Stimulated activated CD8-positive, alpha-beta memory T cell treated with anti-CD3 and anti-CD28 coated beads, Interleukin-15, amount 100 ng/mL, for 24 hours (primary cell): ENCODE results near the gene ATP6V0D1.

Experiments
- DNase-seq: peaks from one replicate; pipeline ENCODE4 v3.0.0-alpha.2; 2020; ENCODE audit warnings: low read depth

Gene ATP6V0D1

DNA sequence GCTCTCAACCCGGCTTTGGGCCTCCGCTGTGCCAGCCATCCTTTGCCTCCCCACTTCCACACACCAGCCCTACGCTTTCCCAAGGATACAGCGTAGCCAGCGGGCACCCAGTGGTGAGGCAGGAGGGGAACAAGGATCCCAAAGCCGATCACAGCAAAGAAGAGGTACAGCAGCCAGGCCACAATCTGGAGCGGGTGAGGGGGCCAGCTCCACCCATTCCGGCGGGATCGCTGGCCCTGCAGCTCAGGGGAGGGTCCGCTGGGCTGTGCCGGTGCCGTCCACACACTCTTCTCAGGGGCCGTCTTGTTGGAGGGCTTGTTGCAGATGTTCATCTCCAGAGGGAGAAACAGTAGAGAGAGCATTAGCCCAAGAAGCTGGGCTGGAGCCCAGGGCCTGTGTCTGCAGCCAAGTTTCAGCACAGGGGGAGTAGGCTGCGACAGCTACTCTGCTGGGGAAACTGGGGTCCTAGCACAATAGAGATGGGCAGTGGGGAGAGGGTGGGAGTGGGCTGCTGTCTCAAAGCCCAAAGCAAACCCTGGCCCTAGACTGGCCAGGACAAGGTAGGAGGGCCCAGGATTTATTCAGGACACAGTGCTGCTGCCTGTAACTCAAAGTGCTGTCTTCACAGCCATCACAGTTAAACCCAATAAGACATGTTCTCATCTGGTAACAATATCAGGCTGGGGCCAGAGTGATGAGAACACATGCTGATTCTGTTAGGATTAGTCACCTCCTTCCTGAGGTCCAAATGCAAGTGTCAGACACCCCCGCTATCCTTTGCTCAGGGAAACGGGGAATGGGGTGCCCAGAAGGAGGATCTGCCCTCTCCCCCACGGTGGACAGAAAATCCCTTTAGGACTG, 74.6 kb downstream of the ATP6V0D1 start:
- DNase-seq: no peak

DNA sequence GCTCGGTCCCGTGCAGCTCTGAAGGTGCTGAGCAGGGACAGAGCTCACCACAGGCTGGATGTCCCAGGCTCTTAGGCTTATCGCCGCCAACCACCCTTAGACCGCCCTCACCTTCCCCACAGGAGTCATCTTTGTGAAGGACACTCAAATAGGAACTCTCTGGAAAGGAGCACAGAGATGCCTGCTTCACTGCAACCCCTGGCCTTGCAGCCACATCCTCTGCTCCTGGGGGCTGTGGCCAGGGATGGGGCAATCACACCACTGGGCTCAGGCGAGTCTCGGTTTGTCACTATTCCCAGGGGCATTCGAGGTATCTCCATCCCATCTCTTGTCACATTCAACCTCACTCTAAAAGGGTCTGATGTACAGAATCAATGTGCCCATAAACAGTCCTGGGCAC, 75.6 kb downstream of the ATP6V0D1 start:
- DNase-seq: no peak

DNA sequence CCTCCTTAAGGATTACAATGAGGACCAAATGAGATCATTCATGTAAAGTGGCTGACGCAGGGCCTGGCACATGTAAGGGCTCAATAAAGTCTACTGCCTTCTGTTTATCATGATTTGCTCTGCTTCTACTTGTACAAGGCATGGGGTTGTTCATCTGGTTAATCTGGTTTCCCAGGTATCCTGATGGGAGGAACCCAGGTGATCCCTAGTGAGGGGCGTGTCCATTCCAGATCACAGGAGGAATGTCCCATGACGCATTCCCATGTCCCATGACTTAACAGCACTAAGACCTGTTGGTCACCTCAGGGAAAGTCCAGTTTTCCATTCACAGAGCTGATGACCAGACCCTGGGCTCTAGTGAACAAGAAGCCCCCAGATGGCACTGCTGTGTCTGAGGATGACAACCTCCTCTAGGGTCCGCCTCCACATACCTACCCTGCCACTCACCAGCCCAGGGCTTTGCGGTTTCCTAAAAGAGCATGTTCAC, 76.2 kb downstream of the ATP6V0D1 start:
- no peak for DNase-seq

DNA sequence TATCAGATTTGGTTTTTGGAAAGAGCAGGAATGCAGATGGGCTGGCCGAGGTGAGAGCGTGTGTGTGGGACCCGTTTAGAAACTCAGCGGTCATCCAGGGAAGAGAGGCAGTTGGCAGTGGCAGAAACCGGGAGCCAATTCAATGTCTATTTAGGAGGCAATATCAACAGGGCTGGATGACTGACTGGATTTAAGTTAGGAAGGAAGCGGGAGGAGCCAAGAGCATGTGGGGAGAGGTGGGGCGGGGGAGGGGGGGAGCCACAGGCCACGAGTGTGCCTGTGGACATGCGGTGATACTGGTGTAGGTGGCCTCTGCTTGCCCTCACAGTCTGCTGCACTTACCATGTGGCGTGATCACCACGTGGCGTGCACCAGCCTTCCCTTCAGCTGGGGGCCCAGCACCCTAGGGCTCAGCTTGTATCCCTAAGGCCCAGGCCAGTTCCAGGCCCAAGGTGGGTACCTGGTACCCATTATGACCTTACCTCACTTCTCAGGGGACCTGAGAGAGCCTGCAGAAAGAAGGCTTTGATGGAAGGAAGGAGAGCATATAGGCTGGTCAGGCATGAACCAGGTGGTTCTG, 76.9 kb downstream of the ATP6V0D1 start:
- DNase-seq: no peak

DNA sequence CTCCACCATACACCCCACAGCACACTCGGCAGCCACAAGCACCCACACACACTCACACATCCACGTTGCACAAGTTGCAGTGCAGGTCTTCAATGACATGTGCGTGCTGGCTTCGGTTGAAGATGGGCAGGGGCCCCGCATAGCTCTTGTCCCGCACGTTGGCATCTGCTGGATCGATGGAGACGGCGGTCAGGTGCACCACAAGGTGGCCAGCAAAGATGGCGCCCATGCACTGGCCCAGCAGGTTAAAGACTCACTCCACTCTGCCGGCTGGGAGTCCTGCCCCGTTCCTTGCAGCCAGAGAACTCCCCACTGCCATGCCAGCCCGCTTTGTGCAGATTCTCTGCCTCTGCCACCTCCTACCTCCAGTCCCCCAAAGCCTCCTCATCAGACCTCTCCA, 80.1 kb downstream of the ATP6V0D1 start:
- no peak for DNase-seq

DNA sequence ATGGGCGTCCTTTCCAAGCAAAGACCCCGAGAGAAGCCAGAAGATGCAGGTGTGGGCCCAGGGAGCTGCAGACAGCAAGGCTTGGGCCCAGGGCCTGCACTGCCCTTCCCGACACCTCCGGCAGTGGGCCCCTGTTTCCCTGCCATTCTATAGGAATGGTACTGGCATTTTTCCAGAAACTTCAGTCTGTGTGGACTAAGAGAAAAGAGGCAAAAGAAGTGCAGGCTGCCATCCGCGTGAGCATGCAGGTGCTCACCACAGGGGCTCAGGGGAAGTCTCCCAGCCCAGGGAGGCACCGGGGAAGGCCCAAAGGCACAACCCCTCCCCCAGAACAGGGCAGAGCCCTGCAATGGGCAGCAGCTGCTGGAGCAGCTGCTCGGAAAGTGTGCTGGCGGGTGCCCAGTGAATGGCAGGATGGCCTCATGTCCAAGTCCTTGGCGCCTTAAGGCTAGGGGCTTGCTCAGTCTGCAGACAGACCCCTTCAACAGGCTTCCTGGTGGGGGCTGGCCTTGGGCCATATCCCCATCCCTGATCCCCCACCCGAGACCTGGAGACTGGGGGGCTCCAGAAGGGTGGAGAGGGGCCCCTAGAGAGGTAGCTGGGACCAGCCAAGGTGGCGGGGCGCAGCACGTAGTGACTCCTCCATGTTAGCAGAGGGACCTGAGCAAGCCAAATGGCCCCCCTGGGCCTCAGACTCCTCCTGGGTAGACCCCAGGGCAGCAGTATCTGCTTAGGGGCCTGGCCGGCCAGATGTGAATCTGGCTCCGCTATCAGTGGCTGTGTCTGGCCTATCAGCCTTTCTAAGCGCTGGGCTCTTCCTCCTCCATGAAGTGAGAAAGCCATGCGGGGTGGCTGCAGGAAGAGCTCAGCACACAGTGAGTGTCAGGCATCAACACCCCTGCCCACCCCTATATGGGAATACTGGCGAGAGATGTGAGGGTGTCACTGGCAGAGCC, 80.9 kb downstream of the ATP6V0D1 start:
- DNase-seq: no peak

DNA sequence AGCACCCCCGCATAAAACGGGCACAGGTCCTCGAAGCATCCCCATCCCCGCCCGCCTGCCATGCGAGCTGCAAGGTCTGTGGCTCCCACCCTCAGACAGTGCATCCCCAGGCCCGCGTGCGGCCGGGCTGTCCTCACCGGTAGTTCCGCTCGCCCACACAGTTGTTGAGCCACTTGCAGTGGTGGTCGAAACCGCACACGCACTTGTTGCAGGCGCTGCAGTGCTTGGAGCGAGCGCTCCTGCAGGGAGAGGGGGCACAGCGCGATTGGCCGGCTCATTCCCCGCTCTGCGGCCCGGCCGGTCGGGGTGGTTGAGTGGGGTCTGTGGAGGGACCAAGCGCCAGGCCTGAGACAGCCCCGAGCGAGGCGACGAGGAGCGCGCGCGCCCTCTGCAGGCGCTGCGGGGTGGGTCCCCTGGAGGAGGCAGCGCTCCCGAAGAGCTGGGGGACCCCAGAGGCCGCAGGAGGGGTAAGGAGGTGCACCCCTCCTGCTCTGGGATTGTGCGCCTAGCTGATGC, 81.7 kb downstream of the ATP6V0D1 start:
- DNase-seq: peak; percentile 35

DNA sequence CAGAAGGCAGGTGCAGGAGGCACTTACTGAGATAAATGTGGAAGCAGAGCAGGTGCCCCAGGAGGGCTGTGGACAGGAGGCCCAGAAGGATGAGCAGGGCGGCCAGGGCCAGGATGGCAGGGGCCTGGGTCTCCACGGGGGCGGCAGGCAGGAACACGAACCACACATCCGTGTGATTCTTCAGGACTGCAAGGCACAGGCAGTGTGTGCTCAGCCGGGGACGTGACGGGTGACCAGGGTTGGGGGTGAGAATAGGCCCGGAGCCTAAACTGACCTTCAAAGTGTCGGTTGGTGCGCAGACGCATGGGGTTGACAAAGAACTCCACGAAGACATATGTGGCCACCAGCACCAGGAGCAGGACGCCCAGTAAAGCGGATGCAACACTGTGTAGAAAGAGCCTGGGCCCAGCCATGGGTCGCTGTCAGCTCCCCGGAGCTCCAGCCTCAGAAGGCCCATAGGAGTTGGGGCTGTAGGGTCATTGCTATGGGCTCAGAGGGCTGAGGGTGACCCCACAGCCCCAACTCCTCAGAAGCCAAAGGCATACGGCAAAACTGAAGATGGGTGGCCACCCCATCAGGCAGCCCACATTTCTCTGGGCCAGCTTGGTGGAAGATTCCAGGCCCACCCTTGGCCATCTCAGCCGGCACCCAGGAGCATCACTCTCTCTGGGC, 82.3 kb downstream of the ATP6V0D1 start:
- DNase-seq: no peak

DNA sequence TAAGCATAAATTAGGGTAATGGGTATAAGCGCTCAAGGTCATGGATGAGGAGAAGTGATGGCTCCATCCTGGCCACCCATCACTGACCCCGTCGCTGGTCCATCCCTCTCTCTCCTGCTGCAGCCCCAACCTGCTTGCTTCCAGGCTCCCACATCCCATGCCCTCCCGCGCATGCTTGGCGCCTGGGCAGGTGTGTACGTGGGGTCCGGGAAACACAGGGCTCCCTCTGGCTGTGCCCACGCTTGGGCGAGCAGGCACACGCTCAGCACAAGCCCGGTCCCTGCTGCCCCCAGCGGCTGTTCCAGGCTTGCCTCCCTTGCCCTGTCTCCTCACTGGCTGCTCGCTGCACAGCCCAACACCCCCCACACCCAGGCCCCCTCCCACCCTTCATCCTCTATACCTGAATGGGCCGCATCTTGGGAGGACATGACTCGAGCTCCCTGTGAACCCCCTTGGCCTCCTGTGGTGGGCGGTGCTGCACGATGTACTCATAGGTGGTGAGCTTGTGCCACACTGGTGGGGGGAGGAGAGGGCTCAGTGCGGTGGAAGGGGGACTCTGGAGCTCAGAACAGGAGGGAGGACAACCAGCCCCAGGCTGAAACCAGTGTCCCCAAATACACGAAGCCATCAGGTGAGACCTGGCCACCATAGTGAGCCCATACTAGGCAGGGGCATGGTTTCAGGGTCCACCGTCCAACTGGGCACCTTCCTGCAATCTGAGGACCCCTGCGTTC, 83.0 kb downstream of the ATP6V0D1 start:
- DNase-seq: no peak

DNA sequence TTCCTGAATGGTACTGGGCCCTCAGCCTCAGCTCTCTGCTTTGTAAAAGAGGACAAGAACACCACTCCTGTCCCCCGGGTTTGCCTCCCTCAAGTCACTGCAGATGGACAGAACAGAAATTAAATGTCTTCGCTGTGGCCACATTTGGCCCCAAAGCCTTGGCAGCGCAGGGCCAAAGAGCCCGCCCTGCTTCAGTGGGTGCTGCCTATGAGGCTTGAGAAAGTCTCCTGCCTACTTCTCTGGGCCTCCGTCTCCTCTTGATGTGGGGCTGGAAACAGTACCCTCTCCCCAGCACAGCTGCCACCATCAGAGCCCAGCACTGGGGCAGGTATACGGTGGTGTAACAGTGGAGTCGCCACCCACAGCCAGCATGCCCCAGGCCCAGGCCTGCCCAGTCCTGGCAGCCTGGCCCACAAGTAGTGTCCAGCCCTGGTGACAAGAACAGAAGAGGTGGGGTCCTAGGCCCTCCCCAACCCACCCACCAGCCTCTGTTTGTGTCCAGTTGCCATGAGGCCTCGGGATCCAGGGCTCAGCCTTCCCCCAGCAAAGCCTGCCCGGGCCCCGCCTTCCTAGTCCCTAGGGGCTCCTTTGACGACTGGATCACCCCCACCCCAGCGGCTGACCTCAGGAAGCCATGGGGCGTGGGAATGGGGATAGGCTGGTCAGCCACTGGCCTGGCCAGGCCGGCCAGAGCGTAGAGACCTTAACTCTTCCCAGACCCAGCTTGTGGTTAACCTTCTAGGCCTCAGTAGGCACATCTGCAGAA, 83.7 kb downstream of the ATP6V0D1 start:
- no peak for DNase-seq

DNA sequence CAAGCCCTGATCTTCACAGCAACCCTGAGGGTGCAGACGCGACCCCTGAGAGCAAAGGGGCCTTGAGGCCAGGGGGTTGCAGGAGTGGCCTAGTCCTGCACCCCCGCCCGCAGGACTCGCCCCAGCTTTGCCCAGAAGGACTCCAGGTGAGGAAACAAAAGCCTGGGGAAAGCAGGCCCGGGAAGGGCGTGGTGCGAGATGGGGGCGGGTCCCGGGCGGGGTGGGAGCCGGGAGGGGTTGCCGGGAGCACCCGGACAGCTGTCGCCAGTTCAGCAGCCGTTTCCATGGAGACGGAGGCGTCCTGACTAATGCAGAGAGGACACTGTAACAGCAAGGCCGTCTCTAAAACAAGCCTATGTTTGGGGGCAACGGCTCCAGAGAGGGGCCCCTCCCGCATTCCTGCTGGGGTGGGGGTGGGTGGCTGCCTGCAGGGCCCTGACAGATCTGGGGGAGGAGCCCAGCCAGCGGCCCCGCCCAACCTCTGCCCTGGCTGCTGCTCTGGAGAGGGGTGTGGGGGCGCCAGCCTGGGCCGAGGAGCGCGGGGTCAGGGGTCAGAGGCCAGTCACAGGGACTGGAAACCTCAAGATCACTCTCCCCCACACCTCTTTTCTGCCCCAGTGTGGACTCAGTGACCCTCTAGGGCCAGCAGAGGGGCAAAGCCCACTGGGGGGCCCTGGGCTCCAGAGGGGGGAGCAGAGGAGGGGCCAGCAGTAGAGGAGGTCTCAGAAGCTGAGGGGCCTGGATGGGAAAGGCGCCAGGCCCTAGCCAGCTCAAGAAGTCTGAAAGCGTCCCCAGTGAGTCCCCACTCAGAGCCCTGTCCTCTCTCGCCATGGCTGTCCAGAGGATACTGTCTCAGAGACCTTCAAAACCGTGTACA, 84.6 kb downstream of the ATP6V0D1 start:
- DNase-seq: no peak

DNA sequence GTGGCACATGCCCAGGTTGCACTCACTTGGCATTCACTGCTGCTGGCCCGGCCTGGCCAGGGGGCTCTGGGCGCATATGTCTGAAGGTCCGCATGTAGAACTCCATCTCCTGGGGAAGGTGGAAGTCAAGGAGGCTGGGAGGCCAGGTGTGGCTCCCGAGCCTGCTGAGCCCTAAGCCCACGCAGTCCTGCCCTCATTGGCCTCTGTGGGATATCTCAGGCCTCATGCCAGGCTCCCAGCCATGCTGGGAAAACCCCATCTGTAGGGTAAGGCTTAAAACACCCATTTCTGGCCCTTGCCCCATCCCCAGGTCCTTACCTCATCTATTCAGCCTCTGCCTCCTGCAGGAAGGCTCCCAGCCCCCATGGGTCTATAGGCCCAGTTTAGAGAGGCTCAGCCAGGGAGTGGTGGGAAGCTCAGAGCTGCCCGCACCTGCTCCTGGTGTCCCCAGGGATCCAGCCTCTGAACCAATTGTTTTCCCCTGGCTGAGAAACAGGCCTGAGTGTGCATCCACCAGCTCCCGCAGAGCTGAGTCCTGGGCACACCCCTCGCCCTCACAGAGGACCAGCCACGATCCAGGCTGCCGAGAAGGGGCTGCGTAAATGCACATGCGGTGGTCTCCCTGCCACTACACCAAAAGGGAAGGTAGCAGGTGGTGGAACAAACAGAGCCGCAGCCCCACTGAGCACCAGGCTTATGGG, 85.3 kb downstream of the ATP6V0D1 start:
- DNase-seq: no peak

DNA sequence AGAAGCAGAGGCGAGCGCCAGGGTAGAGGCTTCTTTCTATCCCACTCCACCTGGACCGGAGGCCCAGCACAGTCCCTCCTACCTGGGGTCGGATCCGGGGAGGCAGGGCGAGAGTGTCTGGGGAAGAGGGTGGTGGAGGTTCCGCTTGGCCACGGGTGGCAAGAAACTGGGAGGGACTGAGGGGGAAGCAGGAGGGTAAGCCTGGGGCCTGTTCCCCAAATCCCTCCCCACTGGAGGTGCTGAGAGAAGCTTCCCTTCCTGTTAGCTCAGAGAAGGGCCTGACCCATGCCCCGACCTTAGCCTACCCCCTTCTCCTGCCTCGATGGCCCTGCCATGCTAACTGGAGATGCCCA, 85.9 kb downstream of the ATP6V0D1 start:
- no peak for DNase-seq

DNA sequence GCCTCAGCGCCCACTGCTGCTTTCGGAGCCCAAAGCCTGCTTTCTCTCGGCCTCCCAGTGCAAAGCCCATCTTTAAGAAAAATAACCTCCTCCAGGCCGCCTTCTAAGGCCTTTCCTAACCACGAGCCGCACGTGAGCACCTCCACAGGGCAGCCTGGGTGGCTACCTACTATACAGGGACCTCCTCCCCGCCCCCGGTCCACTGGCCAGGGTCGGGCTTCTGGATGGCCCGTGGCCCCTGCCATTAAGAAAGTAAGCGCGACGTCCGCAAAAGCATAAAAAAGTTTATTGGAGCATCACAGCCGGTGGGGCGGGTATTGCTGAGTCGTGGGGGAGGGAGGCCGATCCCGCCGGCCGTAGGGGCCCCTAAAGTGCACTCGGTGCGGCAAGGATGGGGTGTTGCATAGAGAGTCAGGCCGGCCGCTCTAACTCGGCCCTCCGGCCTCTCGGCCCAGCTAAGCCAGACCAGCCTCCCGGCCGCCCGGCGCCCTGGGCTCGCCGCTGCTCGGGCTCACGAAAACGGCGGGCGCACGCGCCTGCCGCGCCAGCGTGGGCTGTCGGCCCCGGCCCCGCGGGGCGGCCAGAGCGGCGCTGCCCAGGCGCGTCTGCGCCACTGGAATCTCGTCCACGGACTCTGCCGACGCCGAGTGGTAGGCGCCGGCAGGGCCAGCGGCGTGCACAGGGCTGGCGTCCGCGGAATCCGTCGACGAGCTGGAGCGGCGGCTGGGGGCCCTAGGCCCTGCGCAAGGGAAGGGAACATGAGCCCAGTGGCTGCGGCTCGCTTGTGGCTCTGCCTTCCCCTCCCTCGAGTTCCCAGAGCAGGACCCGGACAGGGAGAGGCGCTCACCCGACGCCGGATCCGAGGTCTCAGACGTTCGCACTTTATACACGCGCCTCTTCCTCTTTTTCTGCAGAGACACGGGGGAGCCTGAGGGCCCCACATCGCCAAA, 86.5 kb downstream of the ATP6V0D1 start:
- no peak for DNase-seq

DNA sequence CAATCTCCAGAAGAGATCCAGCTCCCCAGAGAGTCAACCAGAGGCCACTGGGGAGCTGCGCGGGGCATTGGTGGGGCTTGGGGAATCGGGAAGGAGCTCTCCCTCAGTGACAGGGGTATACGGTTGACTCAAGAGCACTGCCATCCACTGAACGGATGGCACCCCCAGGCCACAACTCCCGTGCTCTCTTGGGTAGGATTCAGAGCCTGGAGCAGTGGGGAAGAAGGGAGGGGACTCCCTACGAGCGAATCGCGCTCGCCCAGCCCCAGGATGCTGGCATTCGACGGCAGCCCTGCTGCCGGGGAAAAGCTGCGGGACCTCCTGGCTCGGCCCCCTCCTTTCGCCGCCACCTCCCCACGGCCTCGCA, 87.2 kb downstream of the ATP6V0D1 start:
- DNase-seq: no peak

DNA sequence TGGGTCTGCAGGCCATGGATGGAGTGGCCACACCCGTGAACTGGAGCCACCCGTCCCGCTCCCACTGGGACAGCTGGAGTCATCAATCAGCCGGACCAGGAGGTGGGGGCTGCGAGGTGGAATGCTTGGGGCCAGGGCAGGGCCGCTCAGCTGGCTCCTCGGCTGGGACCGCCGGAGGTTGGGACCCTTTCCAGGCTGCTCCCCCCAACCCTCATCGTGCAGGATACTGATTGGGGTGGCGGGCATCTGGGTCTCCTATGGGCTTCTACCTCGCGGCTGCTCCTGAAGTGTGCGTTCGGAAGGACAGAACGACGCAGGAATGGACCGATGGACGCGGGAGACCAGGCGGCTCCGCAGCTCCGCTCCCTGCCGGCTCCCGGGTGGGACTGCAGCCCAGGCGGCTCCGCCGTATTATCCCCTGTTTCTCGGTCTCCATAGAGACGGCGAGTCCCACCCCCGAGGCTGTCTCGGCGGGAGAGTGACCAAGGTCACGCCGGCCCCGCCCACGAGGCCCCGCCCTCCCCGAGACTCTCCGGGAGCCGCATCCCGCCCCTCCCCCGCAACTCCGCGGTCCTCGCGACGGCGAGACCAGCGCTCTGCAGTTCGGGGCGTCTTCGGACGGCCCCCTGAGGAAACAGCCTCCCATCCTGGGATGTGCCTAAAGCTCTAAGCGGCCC, 87.7 kb downstream of the ATP6V0D1 start, which contains the start of gene TPPP3:
Gene TPPP3, minus strand, starts transcription at position 388 of the 677 bp plus-strand sequence. CDS start 2,387 bp downstream, outside the sequence.
- no peak for DNase-seq
